A673 (cell line): ENCODE results near the gene CASQ2. TPM values are rescaled to one million over a fixed set of nuclear protein-coding genes. Genes with fewer than 3 reads are reported as not detected.
"Not testable (repeated sequence)": the region's sequence is repeated elsewhere in the genome, so short reads cannot be mapped to it uniquely, and the experiment has no call there.

ENCODE experiments used
- BruUV-seq: library from RNA; stranded (reverse); fragments of 400-500 nt; replicated peaks from 2 replicates; lab custom pipeline; 2021; lab: Mats Ljungman, UMichigan
- CTCF ChIA-PET: fragments of 300-600 bp; sonication (Branson Sonifier 250); formaldehyde crosslinking; loops from one replicate; lab custom pipeline; 2022; ENCODE audit warnings: antibody characterized with exemption; lab: Charles Lee
- POLR2A ChIA-PET: fragments of 300-600 bp; sonication (Branson Sonifier 250); formaldehyde crosslinking; loops from one replicate; lab custom pipeline; 2022; ENCODE audit warnings: antibody characterized with exemption; ENCODE audit not compliant: low non-redundant PET; lab: Charles Lee
- DNase-seq: peaks from one replicate; pipeline ENCODE4 v3.0.0-alpha.2; 2015; ENCODE audit warnings: low spot score
- H3K27ac ChIP-seq: fragments of 200-600 bp; sonication (generic); 2 replicates; pipeline ENCODE4 v1.5.1; 2016; ENCODE audit warnings: mixed run types, low read depth, mild to moderate bottlenecking, mixed read lengths, antibody characterized with exemption, low read length; ENCODE audit not compliant: poor library complexity, severe bottlenecking
- H3K27me3 ChIP-seq: fragments of 200-600 bp; sonication (generic); replicated peaks from 2 replicates; pipeline ENCODE4 v1.6.1; 2017; ENCODE audit warnings: mixed run types, low read depth, mild to moderate bottlenecking, mixed read lengths, antibody characterized with exemption, low read length; ENCODE audit not compliant: insufficient read depth, poor library complexity
- H3K36me3 ChIP-seq: fragments of 200-600 bp; sonication (generic); 2 replicates; pipeline ENCODE4 v1.6.1; 2016; ENCODE audit warnings: mixed run types, mild to moderate bottlenecking, mixed read lengths, antibody characterized with exemption, low read length; ENCODE audit not compliant: insufficient read depth, poor library complexity, severe bottlenecking
- H3K4me1 ChIP-seq: fragments of 200-600 bp; sonication (generic); 2 replicates; pipeline ENCODE4 v1.6.1; 2017; ENCODE audit warnings: mixed run types, mild to moderate bottlenecking, mixed read lengths, antibody characterized with exemption, low read length; ENCODE audit not compliant: insufficient read depth, poor library complexity, severe bottlenecking
- H3K4me3 ChIP-seq: fragments of 200-600 bp; sonication (generic); 2 replicates; pipeline ENCODE4 v1.5.1; 2016; ENCODE audit warnings: low read depth, mixed run types, mild to moderate bottlenecking, mixed read lengths, low read length; ENCODE audit not compliant: poor library complexity, severe bottlenecking
- H3K9me3 ChIP-seq: fragments of 200-600 bp; sonication (generic); 2 replicates; pipeline ENCODE4 v1.6.1; 2016; ENCODE audit warnings: mixed run types, low read depth, mild to moderate bottlenecking, mixed read lengths, antibody characterized with exemption, low read length; ENCODE audit not compliant: poor library complexity, severe bottlenecking
- EZH2 ChIP-seq: fragments of 200-600 bp; sonication (generic); IDR thresholded peaks from 2 replicates; pipeline ENCODE4 v1.6.1; 2017; ENCODE audit warnings: borderline replicate concordance, low read depth, mild to moderate bottlenecking, mixed read lengths, antibody characterized with exemption, low read length; ENCODE audit not compliant: poor library complexity, severe bottlenecking
- intact Hi-C: fragments of 100-400 bp; cut with micrococcal nuclease; formaldehyde crosslinking; loops from one replicate; pipeline ENCODE4 v1.10.0; 2022; ENCODE audit not compliant: unreplicated experiment
- total RNA-seq: library from RNA; stranded (reverse); gene quantifications from 2 replicates; pipeline ENCODE4 v1.2.3, GENCODE V29; 2021
- TF ChIP-seq, protein P1 (sequence below): fragments of 300-800, 200-600 bp; sonication (generic); conservative IDR thresholded peaks from 2 replicates; pipeline ENCODE4 v1.5.1; 2017; ENCODE audit warnings: low read depth, mild to moderate bottlenecking, antibody characterized with exemption, low read length, moderate library complexity, mixed read lengths

CASQ2 gene
- total RNA-seq, 1 experiment from 2014 or later: 0.52 TPM

DNA sequence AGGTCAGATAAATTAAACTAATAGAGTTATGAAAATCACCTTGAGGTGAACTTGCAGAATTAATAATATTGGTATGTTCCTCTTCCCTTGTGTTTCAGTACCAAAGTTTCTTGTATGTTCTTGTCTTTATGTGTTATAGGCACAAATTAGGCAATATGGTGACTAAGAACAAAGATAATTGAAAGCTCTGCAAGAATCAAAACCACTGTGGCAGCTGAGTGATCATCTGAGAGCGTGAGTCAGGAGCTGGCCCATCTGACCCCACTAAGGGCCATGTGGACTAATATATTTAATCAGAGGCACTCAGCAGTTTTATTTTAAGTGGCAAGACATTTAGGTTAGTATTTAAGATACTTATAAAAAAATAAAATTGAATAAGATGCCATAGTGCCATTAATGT, 12.8 kb upstream of the CASQ2 start:
- H3K27me3 ChIP-seq: no peaks in the 10 kb centered on the region
- no TSS peak for BruUV-seq
- H3K4me3 ChIP-seq: no peak overlapping the region
- no peak overlapping the region for H3K27ac ChIP-seq
- H3K9me3 ChIP-seq: no peaks in the 10 kb centered on the region
- H3K36me3 ChIP-seq: no peaks in the 10 kb centered on the region
- no peaks in the 10 kb centered on the region for H3K4me1 ChIP-seq
- DNase-seq: no peak
- ChIA-PET POLR2A (no interaction called here), CTCF (interaction anchor here (1.5 kb wide), 1 partner anchor 10 kb away, joined by 5 read pairs; no protein-coding TSS in a partner anchor)
- TF ChIP-seq, protein P1, sequence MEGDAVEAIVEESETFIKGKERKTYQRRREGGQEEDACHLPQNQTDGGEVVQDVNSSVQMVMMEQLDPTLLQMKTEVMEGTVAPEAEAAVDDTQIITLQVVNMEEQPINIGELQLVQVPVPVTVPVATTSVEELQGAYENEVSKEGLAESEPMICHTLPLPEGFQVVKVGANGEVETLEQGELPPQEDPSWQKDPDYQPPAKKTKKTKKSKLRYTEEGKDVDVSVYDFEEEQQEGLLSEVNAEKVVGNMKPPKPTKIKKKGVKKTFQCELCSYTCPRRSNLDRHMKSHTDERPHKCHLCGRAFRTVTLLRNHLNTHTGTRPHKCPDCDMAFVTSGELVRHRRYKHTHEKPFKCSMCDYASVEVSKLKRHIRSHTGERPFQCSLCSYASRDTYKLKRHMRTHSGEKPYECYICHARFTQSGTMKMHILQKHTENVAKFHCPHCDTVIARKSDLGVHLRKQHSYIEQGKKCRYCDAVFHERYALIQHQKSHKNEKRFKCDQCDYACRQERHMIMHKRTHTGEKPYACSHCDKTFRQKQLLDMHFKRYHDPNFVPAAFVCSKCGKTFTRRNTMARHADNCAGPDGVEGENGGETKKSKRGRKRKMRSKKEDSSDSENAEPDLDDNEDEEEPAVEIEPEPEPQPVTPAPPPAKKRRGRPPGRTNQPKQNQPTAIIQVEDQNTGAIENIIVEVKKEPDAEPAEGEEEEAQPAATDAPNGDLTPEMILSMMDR: no peak
- no peak for TF ChIP-seq EZH2
- intact Hi-C loops: no loop called here

DNA sequence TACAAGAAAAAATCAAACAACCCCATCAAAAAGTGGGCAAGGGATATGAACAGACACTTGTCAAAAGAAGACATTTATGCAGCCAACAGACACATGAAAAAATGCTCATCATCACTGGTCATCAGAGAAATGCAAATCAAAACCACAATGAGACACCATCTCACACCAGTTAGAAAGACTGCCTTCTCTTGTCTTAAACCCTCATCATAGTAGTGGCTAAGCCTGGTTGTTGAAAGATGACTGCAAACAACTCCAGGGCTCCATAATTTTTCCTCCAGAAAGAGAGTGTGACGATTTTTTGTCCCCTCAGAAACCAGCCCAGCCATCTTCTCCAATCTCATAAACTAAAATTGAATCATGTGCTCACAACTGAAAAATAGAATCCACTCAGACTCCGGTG, 12.1 kb upstream of the CASQ2 start:
- H3K36me3 ChIP-seq, H3K4me3 ChIP-seq, POLR2A ChIA-PET, CTCF ChIA-PET, H3K27ac ChIP-seq, BruUV-seq, H3K4me1 ChIP-seq, H3K9me3 ChIP-seq, intact Hi-C loops, H3K27me3 ChIP-seq, DNase-seq: not testable (repeated sequence)

DNA sequence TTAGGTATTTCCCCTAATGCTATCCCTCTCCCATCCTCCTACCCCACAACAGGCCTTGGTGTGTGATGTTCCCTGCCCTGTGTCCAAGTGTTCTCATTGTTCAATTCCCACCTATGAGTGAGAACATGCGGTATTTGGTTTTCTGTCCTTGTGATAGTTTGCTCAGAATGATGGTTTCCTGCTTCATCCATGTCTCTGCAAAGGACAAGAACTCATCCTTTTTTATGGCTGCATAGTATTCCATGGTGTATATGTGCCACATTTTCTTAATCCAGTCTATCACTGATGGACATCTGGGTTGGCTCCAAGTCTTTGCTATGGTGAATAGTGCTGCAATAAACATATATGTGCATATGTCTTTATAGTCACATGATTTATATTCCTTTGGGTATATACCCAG, 10.6 kb upstream of the CASQ2 start:
- not testable (repeated sequence) for H3K27ac ChIP-seq

DNA sequence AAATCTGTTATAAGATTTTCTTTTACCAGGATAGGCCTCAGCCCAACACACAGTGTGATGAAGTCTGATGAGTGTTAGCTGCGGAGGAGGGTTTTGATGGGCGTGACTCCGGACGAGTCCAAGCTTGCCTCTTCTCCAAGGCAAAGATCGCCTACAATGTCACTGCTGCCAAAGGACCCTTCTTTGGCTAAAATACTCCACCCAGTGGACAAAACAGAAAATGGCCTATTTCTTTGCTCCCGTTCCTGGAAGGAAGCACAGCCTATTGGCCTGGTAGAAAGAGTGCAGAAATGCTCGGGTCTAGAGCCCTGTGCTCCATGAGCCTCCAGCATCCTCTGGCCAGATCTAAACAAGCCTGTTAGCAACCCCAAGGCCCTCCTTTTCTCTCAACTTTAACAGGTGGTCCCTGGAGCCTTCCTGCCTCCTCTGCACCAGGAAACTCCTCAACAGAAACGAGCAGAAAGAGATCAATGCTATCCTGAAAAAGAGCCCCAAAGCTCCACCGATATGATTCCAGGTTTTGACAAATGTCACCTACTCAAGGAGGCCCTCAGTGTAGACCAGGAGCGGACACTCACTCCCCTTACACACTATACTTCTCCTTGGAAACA, 3.4 kb upstream of the CASQ2 start:
- no peaks in the 10 kb centered on the region for H3K4me1 ChIP-seq
- no TSS peak for BruUV-seq
- no peak overlapping the region for H3K27ac ChIP-seq
- ChIA-PET POLR2A (no interaction called here), CTCF (interaction anchor here (0.6 to 1.5 kb wide), 9 partner anchors 10 to 727 kb away, joined by 3 to 17 read pairs (median 5); no protein-coding TSS in a partner anchor)
- peaks cover 4% of the 10 kb centered on the region for H3K27me3 ChIP-seq
- intact Hi-C loops: loop anchor here (1.0 kb wide), 1 partner anchor 55 kb away; no protein-coding TSS in a partner anchor
- TF ChIP-seq, protein P1: peak; percentile 77
- no peak for TF ChIP-seq EZH2
- peak; percentile 85 for DNase-seq
- H3K4me3 ChIP-seq: no peak overlapping the region
- no peaks in the 10 kb centered on the region for H3K36me3 ChIP-seq
- no peaks in the 10 kb centered on the region for H3K9me3 ChIP-seq

More for the DNA sequence above, 10.6 kb upstream of the CASQ2 start:
- H3K36me3 ChIP-seq, CTCF ChIA-PET, H3K27me3 ChIP-seq, intact Hi-C loops, DNase-seq, BruUV-seq, POLR2A ChIA-PET, H3K9me3 ChIP-seq, H3K4me1 ChIP-seq, H3K4me3 ChIP-seq: not testable (repeated sequence)
